Panc1 (cell line): ENCODE results near the gene TRDN. TPM values are rescaled to one million over a fixed set of nuclear protein-coding genes. Genes with fewer than 3 reads are reported as not detected.

Experiments used
- ATAC-seq: fragments of 200-7000 bp; cut with Tn5 transposase; 2 replicates; pipeline ENCODE4 v1.9.1; 2020; ENCODE audit warnings: mild to moderate bottlenecking, moderate library complexity
- BruUV-seq: library from RNA; stranded (reverse); fragments of 400-500 nt; replicated peaks from 2 replicates; lab custom pipeline; 2021; lab: Mats Ljungman, UMichigan
- CTCF ChIA-PET: fragments of 300-600 bp; sonication (Branson Sonifier 250); formaldehyde crosslinking; loops from one replicate; lab custom pipeline; 2022; ENCODE audit warnings: antibody characterized with exemption; lab: Charles Lee
- POLR2A ChIA-PET: fragments of 300-600 bp; sonication (Branson Sonifier 250); formaldehyde crosslinking; loops from one replicate; lab custom pipeline; 2022; ENCODE audit warnings: antibody characterized with exemption; lab: Charles Lee
- DNase-seq: peaks from one replicate; pipeline ENCODE4 v3.0.0-alpha.2; 2010; ENCODE audit warnings: low read depth, low spot score
- H3K27ac ChIP-seq: 2 replicates; pipeline ENCODE4 v1.5.1; 2011; ENCODE audit warnings: mild to moderate bottlenecking, low read length, inconsistent platforms
- H3K27me3 ChIP-seq: fragments of 200-500 bp; sonication (Bioruptor generic); 2 replicates; pipeline ENCODE4 v1.6.0; 2014; ENCODE audit warnings: low read length, inconsistent platforms; ENCODE audit not compliant: control insufficient read depth, insufficient read depth
- H3K36me3 ChIP-seq: fragments of 200-500 bp; sonication (Bioruptor generic); 2 replicates; pipeline ENCODE4 v1.5.1; 2014; ENCODE audit warnings: inconsistent platforms, mild to moderate bottlenecking, low read length, moderate library complexity; ENCODE audit not compliant: control insufficient read depth, insufficient read depth
- H3K4me1 ChIP-seq: 2 replicates; pipeline ENCODE4 v1.5.1; 2011; ENCODE audit warnings: inconsistent platforms, mild to moderate bottlenecking, low read length, moderate library complexity; ENCODE audit not compliant: control insufficient read depth, insufficient read depth
- H3K4me3 ChIP-seq, 2 experiments: 2 replicates each; pipeline ENCODE4 v1.5.1; 2011 to 2012; ENCODE audit warnings: low read depth in 2 of 2, low read length in 2 of 2, mild to moderate bottlenecking in 2 of 2, inconsistent platforms in 1 of 2, moderate library complexity in 1 of 2
- H3K9me3 ChIP-seq: fragments of 200-500 bp; sonication (Bioruptor generic); 2 replicates; pipeline ENCODE4 v1.5.1; 2014; ENCODE audit warnings: low read depth, mild to moderate bottlenecking, inconsistent platforms, low read length, moderate library complexity; ENCODE audit not compliant: control insufficient read depth, insufficient read depth
- POLR2AphosphoS5 ChIP-seq: IDR thresholded peaks from 2 replicates; pipeline ENCODE4 v1.6.1; 2012; ENCODE audit warnings: mild to moderate bottlenecking, low read depth, low read length, moderate library complexity
- SIN3A ChIP-seq: IDR thresholded peaks from 2 replicates; pipeline ENCODE4 v1.6.1; 2012; ENCODE audit warnings: low read depth, mild to moderate bottlenecking, low read length, moderate library complexity, borderline replicate concordance; ENCODE audit not compliant: insufficient read depth
- TCF7L2 ChIP-seq: IDR thresholded peaks from 2 replicates; pipeline ENCODE4 v1.6.1; 2011; ENCODE audit warnings: mild to moderate bottlenecking, low read depth, low read length, inconsistent platforms
- in situ Hi-C: cut with HindIII; loops from 2 replicates; pipeline ENCODE4 v1.10.0; 2016; ENCODE audit warnings: low sequenced_read_pairs, low pct_unique_long_range_greater_than_20kb
- intact Hi-C: fragments of 100-400 bp; cut with micrococcal nuclease; formaldehyde crosslinking; loops from one replicate; pipeline ENCODE4 v1.10.0; 2022; ENCODE audit not compliant: unreplicated experiment
- total RNA-seq: library from RNA; stranded (reverse); gene quantifications from one replicate; pipeline ENCODE4 v1.2.1, GENCODE V29; 2021; ENCODE audit not compliant: unreplicated experiment
- TF ChIP-seq, protein P1 (sequence below): fragments of 450-650 bp; IDR thresholded peaks from 2 replicates; pipeline ENCODE4 v1.5.1; 2017; ENCODE audit warnings: mild to moderate bottlenecking
- TF ChIP-seq, protein P2 (sequence below), 2 experiments: IDR thresholded peaks; 2 replicates each; pipeline ENCODE4 v1.6.1; 2011 to 2012; ENCODE audit warnings: low read depth in 2 of 2, control low read depth in 1 of 2, low read length in 1 of 2, mild to moderate bottlenecking in 1 of 2, moderate library complexity in 1 of 2; ENCODE audit not compliant: insufficient read depth in 1 of 2

Gene TRDN
- total RNA-seq, 1 experiment from 2014 or later = not detected

DNA sequence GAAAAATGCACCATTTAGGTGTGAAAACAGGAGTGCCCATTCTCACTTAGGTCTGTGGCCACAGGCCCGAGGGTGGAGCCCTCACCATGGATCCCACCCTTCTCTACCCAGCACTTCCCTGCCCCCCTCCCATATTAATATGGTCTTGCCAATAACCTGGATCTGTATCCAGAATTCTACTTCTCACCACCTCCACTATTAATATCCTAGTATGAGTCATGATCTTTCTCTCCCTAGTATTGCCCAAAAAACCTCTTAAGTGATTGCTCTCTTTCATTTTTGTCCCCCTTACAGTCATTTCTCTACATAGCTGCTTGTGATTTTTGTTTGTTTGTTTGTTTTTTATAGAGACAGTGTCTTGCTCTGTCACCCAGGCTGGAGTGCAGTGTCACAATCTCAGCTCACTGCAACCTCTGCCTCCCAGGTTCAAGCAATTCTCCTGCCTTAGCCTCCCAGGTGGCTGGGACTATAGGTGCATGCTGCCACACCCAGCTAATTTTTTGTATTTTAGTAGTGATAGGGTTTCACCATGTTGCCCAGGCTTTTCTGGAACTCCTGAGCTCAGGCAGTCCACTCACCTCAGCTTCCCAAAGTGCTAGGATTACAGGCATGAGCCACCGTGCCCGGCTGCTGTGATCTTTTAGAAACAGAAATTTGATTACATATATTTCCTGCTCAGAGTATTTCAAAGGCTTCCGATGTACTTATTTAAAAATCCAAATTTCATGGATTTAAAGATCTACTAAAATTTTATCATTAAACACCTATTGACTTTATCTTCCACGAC is 24.5 kb upstream of the TRDN start:
- CTCF ChIA-PET = no interaction called here
- Histone ChIP-seq H3K27ac (no peak overlapping the region), H3K4me3 (no peak overlapping the region), H3K4me1 (no peaks in the 10 kb centered on the region), H3K36me3 (no peaks in the 10 kb centered on the region), H3K27me3 (no peaks in the 10 kb centered on the region), H3K9me3 (no peaks in the 10 kb centered on the region)
- TF ChIP-seq, protein P1, sequence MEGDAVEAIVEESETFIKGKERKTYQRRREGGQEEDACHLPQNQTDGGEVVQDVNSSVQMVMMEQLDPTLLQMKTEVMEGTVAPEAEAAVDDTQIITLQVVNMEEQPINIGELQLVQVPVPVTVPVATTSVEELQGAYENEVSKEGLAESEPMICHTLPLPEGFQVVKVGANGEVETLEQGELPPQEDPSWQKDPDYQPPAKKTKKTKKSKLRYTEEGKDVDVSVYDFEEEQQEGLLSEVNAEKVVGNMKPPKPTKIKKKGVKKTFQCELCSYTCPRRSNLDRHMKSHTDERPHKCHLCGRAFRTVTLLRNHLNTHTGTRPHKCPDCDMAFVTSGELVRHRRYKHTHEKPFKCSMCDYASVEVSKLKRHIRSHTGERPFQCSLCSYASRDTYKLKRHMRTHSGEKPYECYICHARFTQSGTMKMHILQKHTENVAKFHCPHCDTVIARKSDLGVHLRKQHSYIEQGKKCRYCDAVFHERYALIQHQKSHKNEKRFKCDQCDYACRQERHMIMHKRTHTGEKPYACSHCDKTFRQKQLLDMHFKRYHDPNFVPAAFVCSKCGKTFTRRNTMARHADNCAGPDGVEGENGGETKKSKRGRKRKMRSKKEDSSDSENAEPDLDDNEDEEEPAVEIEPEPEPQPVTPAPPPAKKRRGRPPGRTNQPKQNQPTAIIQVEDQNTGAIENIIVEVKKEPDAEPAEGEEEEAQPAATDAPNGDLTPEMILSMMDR = no peak
- TF ChIP-seq SIN3A (no peak), TCF7L2 (no peak), POLR2AphosphoS5 (no peak)
- TF ChIP-seq, protein P2, sequence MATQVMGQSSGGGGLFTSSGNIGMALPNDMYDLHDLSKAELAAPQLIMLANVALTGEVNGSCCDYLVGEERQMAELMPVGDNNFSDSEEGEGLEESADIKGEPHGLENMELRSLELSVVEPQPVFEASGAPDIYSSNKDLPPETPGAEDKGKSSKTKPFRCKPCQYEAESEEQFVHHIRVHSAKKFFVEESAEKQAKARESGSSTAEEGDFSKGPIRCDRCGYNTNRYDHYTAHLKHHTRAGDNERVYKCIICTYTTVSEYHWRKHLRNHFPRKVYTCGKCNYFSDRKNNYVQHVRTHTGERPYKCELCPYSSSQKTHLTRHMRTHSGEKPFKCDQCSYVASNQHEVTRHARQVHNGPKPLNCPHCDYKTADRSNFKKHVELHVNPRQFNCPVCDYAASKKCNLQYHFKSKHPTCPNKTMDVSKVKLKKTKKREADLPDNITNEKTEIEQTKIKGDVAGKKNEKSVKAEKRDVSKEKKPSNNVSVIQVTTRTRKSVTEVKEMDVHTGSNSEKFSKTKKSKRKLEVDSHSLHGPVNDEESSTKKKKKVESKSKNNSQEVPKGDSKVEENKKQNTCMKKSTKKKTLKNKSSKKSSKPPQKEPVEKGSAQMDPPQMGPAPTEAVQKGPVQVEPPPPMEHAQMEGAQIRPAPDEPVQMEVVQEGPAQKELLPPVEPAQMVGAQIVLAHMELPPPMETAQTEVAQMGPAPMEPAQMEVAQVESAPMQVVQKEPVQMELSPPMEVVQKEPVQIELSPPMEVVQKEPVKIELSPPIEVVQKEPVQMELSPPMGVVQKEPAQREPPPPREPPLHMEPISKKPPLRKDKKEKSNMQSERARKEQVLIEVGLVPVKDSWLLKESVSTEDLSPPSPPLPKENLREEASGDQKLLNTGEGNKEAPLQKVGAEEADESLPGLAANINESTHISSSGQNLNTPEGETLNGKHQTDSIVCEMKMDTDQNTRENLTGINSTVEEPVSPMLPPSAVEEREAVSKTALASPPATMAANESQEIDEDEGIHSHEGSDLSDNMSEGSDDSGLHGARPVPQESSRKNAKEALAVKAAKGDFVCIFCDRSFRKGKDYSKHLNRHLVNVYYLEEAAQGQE (IDR thresholded peaks at IDR 0.05; ENCODE audit: insufficient read depth in 1 of 2, low read depth in 2 of 2, low read length in 1 of 2) = no peak
- no peak for ATAC-seq
- DNase-seq = no peak
- intact Hi-C loops (no loop called here), in situ Hi-C loops (no loop called here)
- BruUV-seq = no TSS peak
- POLR2A ChIA-PET = no interaction called here

DNA sequence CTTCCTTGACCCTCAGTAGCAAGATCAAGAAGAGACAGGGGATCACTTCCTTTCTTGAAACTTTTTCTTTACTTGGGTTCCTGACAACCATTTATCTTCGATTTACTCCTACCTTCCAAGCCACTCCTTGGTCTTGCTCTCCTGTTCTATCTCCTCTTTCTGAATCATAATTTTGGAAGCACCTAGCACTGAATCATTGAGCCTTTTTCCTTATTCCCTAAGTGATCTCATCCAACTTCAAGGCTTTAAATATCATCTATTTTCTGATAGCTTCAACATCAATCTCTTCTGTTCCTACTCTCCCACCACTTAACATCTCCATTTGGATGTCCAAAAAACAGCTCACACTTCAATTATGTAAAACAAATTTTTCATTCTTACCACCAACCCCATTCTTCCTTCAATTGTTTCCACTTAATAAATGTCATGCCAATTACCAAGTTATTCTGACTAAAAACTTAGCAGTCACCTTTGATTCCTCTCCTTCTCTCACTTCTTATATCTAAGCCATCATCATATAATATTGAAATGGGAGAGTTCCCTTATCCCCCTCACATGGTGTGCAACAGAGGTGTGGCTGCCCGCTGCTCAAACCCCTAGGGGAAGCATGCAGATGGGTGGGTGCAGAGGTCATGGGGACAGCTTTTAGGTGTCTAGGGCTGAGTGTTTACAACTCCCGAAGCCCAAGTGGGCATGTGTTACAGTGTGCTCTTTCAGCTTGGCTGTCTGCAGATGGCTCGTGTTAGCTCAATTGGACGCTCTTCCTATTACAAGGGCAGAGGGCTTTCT is 23.4 kb upstream of the TRDN start:
- H3K4me3 ChIP-seq = no peak overlapping the region
- TF ChIP-seq, protein P2 (IDR thresholded peaks at IDR 0.05; ENCODE audit: insufficient read depth in 1 of 2, low read depth in 2 of 2, low read length in 1 of 2) = no peak
- no peak for TF ChIP-seq SIN3A
- TF ChIP-seq, protein P1 = no peak
- BruUV-seq = no TSS peak
- H3K27me3 ChIP-seq = no peaks in the 10 kb centered on the region
- ChIA-PET POLR2A (no interaction called here), CTCF (interaction anchor here (0.6 kb wide), 1 partner anchor 10 kb away, joined by 3 read pairs; no protein-coding TSS in a partner anchor)
- H3K27ac ChIP-seq = no peak overlapping the region
- no peak for DNase-seq
- H3K36me3 ChIP-seq = no peaks in the 10 kb centered on the region
- intact Hi-C loops (no loop called here), in situ Hi-C loops (no loop called here)
- ATAC-seq = no peak
- H3K4me1 ChIP-seq = no peaks in the 10 kb centered on the region
- no peaks in the 10 kb centered on the region for H3K9me3 ChIP-seq
